ENCODE results near the gene ZFPM1.

GRCh38 chr16:88445583-88445960 lies 7.5 kb upstream of the ZFPM1 start:
- TF ChIP-seq CTCF (IDR thresholded peaks at IDR 0.05) (no peak), POLR2A (IDR thresholded peaks at IDR 0.05) (no peak)

Measured in thyroid gland (tissue), 4 donors.